DOHH2 (cell line): Measurements from ENCODE around the gene ERVFRD-1.

Source experiments
- H3F3A ChIP-seq: fragments of 200-600 bp; sonication (generic), shearing (Covaris generic); 2 replicates; pipeline ENCODE4 v1.6.0; 2016; ENCODE audit warnings: antibody characterized with exemption, mild to moderate bottlenecking; ENCODE audit not compliant: control insufficient read depth, insufficient read depth
- H3K27ac ChIP-seq: fragments of 200-600 bp; sonication (generic); 2 replicates; pipeline ENCODE4 v1.5.1; 2014; ENCODE audit warnings: low read depth, mild to moderate bottlenecking, low read length, moderate library complexity
- H3K27me3 ChIP-seq: fragments of 200-600 bp; sonication (generic); 2 replicates; pipeline ENCODE4 v1.6.1; 2014; ENCODE audit warnings: mild to moderate bottlenecking, low read length, mixed read lengths; ENCODE audit not compliant: control insufficient read depth
- H3K36me3 ChIP-seq: fragments of 200-600 bp; sonication (generic); 2 replicates; pipeline ENCODE4 v1.6.1; 2014; ENCODE audit warnings: mild to moderate bottlenecking, low read length, moderate library complexity, mixed read lengths; ENCODE audit not compliant: control insufficient read depth
- H3K4me1 ChIP-seq: fragments of 200-600 bp; sonication (generic); 2 replicates; pipeline ENCODE4 v1.6.1; 2014; ENCODE audit warnings: mild to moderate bottlenecking, low read length, mixed read lengths; ENCODE audit not compliant: control insufficient read depth
- H3K4me2 ChIP-seq: fragments of 200-600 bp; sonication (generic); 2 replicates; pipeline ENCODE4 v1.6.0; 2014; ENCODE audit warnings: mild to moderate bottlenecking, low read length, moderate library complexity
- H3K4me3 ChIP-seq: fragments of 200-600 bp; sonication (generic); 2 replicates; pipeline ENCODE4 v1.5.1; 2014; ENCODE audit warnings: mild to moderate bottlenecking, low read length, mixed read lengths
- H3K79me2 ChIP-seq: fragments of 200-600 bp; sonication (generic); 2 replicates; pipeline ENCODE4 v1.6.1; 2014; ENCODE audit warnings: mild to moderate bottlenecking, low read length, mixed read lengths; ENCODE audit not compliant: control insufficient read depth
- H3K9me2 ChIP-seq: fragments of 200-600 bp; sonication (generic); replicated peaks from 2 replicates; pipeline ENCODE4 v1.6.1; 2014; ENCODE audit warnings: mild to moderate bottlenecking, low read length, mixed read lengths; ENCODE audit not compliant: control insufficient read depth
- H3K9me3 ChIP-seq: fragments of 200-600 bp; sonication (generic); 2 replicates; pipeline ENCODE4 v1.6.1; 2014; ENCODE audit warnings: antibody characterized with exemption, low read length, mixed read lengths; ENCODE audit not compliant: control insufficient read depth, insufficient read depth
- H4K20me1 ChIP-seq: fragments of 200-600 bp; sonication (generic); 2 replicates; pipeline ENCODE4 v1.6.0; 2014; ENCODE audit warnings: low read depth, mild to moderate bottlenecking, antibody characterized with exemption, low read length, moderate library complexity; ENCODE audit not compliant: control insufficient read depth, insufficient read depth
- EZH2phosphoT487 ChIP-seq: fragments of 200-600 bp; sonication (generic); IDR thresholded peaks from 2 replicates; pipeline ENCODE4 v1.6.1; 2017; ENCODE audit warnings: borderline replicate concordance, mild to moderate bottlenecking, antibody characterized with exemption, low read length, moderate library complexity, mixed read lengths
- TF ChIP-seq, protein P1 (sequence below): fragments of 200-600 bp; sonication (generic); IDR thresholded peaks from one replicate; pipeline ENCODE4 v1.5.1; 2014; ENCODE audit warnings: antibody characterized with exemption, mild to moderate bottlenecking, low read depth, low read length; ENCODE audit not compliant: poor library complexity, severe bottlenecking

The ERVFRD-1 gene

DNA sequence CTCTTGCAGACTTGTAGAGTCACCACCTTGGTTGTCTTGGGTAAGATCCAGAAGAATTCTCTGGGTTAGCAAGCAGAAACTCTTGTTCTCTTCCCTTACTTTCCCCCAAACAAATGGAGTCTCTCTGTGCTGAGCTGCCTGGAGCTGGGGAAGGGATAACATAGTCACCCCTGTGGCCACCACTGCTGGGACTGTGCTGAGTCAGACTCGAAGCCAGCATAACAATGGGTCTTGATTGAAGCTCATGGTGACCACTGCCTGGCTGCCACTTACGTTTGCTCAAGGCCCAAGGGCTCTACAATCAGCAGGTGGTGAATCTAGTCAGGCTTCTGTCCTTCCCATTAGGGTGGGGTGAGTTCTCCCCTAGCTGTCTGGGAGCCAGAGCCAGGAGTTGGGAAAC lies 15.4 kb upstream of the ERVFRD-1 start:
- Histone ChIP-seq H3K27me3 (no peaks in the 10 kb centered on the region), H3K4me3 (no peak overlapping the region), H3K4me1 (no peaks in the 10 kb centered on the region), H3F3A (no peaks in the 10 kb centered on the region), H3K79me2 (peaks cover 81% of the 10 kb centered on the region), H3K4me2 (no peak overlapping the region), H3K9me3 (no peaks in the 10 kb centered on the region), H3K36me3 (0 out of 2 replicates have a peak, but pooled peaks cover 2% of the 10 kb centered on the region), H3K9me2 (no peaks in the 10 kb centered on the region), H4K20me1 (no peaks in the 10 kb centered on the region), H3K27ac (no peak overlapping the region)
- TF ChIP-seq EZH2phosphoT487 = no peak
- TF ChIP-seq, protein P1, sequence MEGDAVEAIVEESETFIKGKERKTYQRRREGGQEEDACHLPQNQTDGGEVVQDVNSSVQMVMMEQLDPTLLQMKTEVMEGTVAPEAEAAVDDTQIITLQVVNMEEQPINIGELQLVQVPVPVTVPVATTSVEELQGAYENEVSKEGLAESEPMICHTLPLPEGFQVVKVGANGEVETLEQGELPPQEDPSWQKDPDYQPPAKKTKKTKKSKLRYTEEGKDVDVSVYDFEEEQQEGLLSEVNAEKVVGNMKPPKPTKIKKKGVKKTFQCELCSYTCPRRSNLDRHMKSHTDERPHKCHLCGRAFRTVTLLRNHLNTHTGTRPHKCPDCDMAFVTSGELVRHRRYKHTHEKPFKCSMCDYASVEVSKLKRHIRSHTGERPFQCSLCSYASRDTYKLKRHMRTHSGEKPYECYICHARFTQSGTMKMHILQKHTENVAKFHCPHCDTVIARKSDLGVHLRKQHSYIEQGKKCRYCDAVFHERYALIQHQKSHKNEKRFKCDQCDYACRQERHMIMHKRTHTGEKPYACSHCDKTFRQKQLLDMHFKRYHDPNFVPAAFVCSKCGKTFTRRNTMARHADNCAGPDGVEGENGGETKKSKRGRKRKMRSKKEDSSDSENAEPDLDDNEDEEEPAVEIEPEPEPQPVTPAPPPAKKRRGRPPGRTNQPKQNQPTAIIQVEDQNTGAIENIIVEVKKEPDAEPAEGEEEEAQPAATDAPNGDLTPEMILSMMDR = no peak

DNA sequence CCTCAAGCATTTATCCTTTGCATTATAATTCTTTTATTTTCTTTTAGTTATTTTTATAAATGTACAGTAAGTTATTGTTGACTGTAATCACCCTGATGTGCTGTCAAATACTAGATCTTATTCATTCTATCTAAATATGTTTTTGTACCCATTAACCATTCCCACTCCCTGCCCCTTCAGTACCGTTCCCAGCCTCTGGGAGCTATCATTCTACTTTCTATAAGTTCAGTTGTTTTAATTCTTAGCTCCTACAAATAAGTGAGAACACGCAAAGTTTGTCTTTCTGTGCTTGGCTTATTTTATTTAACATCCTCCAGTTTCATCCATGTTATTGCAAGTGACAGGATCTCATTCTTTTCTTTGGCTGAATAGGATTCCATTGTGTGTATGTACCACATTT lies 12.5 kb upstream of the ERVFRD-1 start:
- H3K79me2 ChIP-seq = peaks cover 82% of the 10 kb centered on the region
- 0 out of 2 replicates have a peak, but pooled peaks cover 2% of the 10 kb centered on the region for H3K36me3 ChIP-seq
- no peaks in the 10 kb centered on the region; the same call in 1 of the 2 replicates for H3K4me1 ChIP-seq
- H3K27ac ChIP-seq = no peak overlapping the region
- H3K4me2 ChIP-seq = no peak overlapping the region
- H3F3A ChIP-seq = no peaks in the 10 kb centered on the region
- no peaks in the 10 kb centered on the region for H3K9me2 ChIP-seq
- no peaks in the 10 kb centered on the region for H4K20me1 ChIP-seq
- H3K4me3 ChIP-seq = no peak overlapping the region
- no peak for TF ChIP-seq EZH2phosphoT487
- H3K9me3 ChIP-seq = no peaks in the 10 kb centered on the region
- H3K27me3 ChIP-seq = no peaks in the 10 kb centered on the region

DNA sequence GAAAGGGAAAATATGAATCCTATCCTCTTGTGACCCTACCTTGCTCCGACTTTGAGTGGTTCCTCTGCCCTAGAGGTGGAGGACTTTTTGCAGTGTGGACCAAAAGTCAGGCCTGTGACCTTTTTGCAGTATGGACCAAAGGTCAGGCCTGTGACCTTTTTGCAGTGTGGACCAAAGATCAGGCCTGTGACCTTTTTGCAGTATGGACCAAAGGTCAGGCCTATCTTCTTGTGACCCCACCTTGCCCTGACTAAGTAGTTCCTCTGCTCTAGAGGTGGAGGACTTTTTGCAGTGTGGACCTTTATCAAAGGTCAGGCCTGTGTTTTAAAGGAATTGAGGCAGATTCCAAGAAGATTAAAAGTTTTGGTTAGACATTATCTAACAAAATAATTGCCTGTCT lies 10.9 kb upstream of the ERVFRD-1 start:
- Histone ChIP-seq H3F3A (no peaks in the 10 kb centered on the region), H3K79me2 (peaks cover 82% of the 10 kb centered on the region), H3K27ac (no peak overlapping the region)

DNA sequence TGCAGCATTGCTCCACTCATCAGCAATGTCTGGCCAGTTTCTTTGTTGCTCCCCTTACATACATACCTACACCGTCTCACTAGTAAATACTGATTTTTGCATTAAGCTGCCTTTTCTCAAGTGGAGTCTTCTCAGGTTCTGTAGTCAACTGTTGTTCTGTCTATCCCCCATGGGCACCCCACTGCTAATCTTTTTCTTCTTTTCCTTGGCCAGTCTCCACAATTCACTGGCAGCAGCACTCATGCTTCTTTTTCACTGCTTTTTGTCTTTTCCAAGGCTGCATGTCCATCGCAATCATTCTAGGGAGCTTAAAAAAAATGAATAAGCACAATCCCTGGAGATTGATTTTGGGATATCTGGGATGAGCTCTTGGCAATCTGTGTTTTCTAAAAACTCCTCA lies 10.3 kb upstream of the ERVFRD-1 start:
- Histone ChIP-seq H3K4me3 (no peak overlapping the region), H3K27ac (no peak overlapping the region), H3K27me3 (no peaks in the 10 kb centered on the region), H3K36me3 (0 out of 2 replicates have a peak, but pooled peaks cover 2% of the 10 kb centered on the region), H3K4me2 (no peak overlapping the region), H3F3A (no peaks in the 10 kb centered on the region), H3K9me2 (no peaks in the 10 kb centered on the region), H4K20me1 (no peaks in the 10 kb centered on the region), H3K4me1 (no peaks in the 10 kb centered on the region; the same call in 1 of the 2 replicates), H3K79me2 (peaks cover 79% of the 10 kb centered on the region), H3K9me3 (no peaks in the 10 kb centered on the region)
- no peak for TF ChIP-seq EZH2phosphoT487
- TF ChIP-seq, protein P1 = no peak

More for the DNA sequence above, 10.9 kb upstream of the ERVFRD-1 start:
- Histone ChIP-seq H4K20me1 (no peaks in the 10 kb centered on the region), H3K36me3 (0 out of 2 replicates have a peak, but pooled peaks cover 2% of the 10 kb centered on the region), H3K9me3 (no peaks in the 10 kb centered on the region), H3K4me1 (no peaks in the 10 kb centered on the region; the same call in 1 of the 2 replicates), H3K27me3 (no peaks in the 10 kb centered on the region), H3K4me2 (no peak overlapping the region), H3K4me3 (no peak overlapping the region), H3K9me2 (no peaks in the 10 kb centered on the region)
- no peak for TF ChIP-seq EZH2phosphoT487
- TF ChIP-seq, protein P1 = no peak
